Fibroblast of lung (primary cell): ENCODE data around the gene CERK. TPM values are rescaled to one million over a fixed set of nuclear protein-coding genes. Genes with fewer than 3 reads are reported as not detected.

Experiments used
- DNase-seq, 2 donors: peaks; one replicate each; pipeline versions ENCODE4 v3.0.0 to v3.0.0-alpha.2; 2010; ENCODE audit warnings: low read depth in 2 of 2
- H2AFZ ChIP-seq: 2 replicates; pipeline ENCODE4 v1.5.1; 2012; ENCODE audit warnings: low read length, control low read depth, inconsistent platforms
- H3K27ac ChIP-seq: 2 replicates; pipeline ENCODE4 v1.5.1; 2011; ENCODE audit warnings: low read length, control low read depth; ENCODE audit not compliant: insufficient read depth
- H3K27me3 ChIP-seq: 2 replicates; pipeline ENCODE4 v1.5.1; 2011; ENCODE audit warnings: mild to moderate bottlenecking, low read length; ENCODE audit not compliant: control insufficient read depth, insufficient read depth
- H3K36me3 ChIP-seq: 2 replicates; pipeline ENCODE4 v1.5.1; 2011; ENCODE audit warnings: low read length; ENCODE audit not compliant: control insufficient read depth, insufficient read depth
- H3K4me1 ChIP-seq: 2 replicates; pipeline ENCODE4 v1.5.1; 2011; ENCODE audit warnings: low read length; ENCODE audit not compliant: control insufficient read depth, insufficient read depth; ENCODE audit errors: extremely low read depth
- H3K4me2 ChIP-seq: 2 replicates; pipeline ENCODE4 v1.5.1; 2011; ENCODE audit warnings: low read length, control low read depth; ENCODE audit not compliant: insufficient read depth; ENCODE audit errors: extremely low read depth
- H3K4me3 ChIP-seq, 4 experiments: fragments of 200-600 bp in 1 of 4; sonication (generic) in 1 of 4; replicated peaks in 1 of 4; 2 replicates each; pipeline ENCODE4 v1.5.1; 2011 to 2016; ENCODE audit warnings: low read length in 4 of 4, low read depth in 3 of 4, mild to moderate bottlenecking in 3 of 4, control low read depth in 2 of 4, inconsistent platforms in 1 of 4, mixed read lengths in 1 of 4; ENCODE audit not compliant: insufficient read depth in 1 of 4; ENCODE audit errors: control extremely low read depth in 1 of 4
- H3K79me2 ChIP-seq: 2 replicates; pipeline ENCODE4 v1.5.1; 2012; ENCODE audit warnings: mild to moderate bottlenecking, low read length, inconsistent platforms; ENCODE audit not compliant: control insufficient read depth, insufficient read depth
- H3K9ac ChIP-seq: 2 replicates; pipeline ENCODE4 v1.5.1; 2011; ENCODE audit warnings: mild to moderate bottlenecking, low read length, control low read depth; ENCODE audit not compliant: insufficient read depth
- H3K9me3 ChIP-seq: 2 replicates; pipeline ENCODE4 v1.5.1; 2012; ENCODE audit warnings: low read depth, low read length; ENCODE audit not compliant: control insufficient read depth, insufficient read depth
- H4K20me1 ChIP-seq: 2 replicates; pipeline ENCODE4 v1.5.1; 2011; ENCODE audit warnings: low read length; ENCODE audit not compliant: control insufficient read depth, insufficient read depth; ENCODE audit errors: extremely low read depth
- EZH2 ChIP-seq: IDR thresholded peaks from 2 replicates; pipeline ENCODE4 v1.5.1; 2012; ENCODE audit warnings: low read length, control low read depth, mild to moderate bottlenecking; ENCODE audit errors: missing control alignments
- polyA plus RNA-seq, 2 donors: library from polyadenylated mRNA; depleted of rRNA in 1 of 2; stranded (reverse) in 1 of 2; unstranded in 1 of 2; fragments of >200 nt; gene quantifications; 2 replicates each; pipeline ENCODE4 v1.2.1, GENCODE V29; 2011 to 2012; ENCODE audit warnings: missing spikeins in 1 of 2
- total RNA-seq: library from RNA; depleted of rRNA; stranded (reverse); fragments of >200 nt; gene quantifications from 2 replicates; pipeline ENCODE4 v1.2.1, GENCODE V29; 2014
- TF ChIP-seq, protein P1 (sequence below), 2 donors: IDR thresholded peaks in 1 of 2; conservative IDR thresholded peaks in 1 of 2; 1 replicate in 1 of 2; 2 replicates in 1 of 2; pipeline ENCODE4 v1.5.1; 2011 to 2012; ENCODE audit warnings: low read length in 2 of 2, control low read depth in 1 of 2, inconsistent platforms in 1 of 2, low read depth in 1 of 2, mild to moderate bottlenecking in 1 of 2

The CERK gene
- total and polyA plus RNA-seq, 2 donors (not counting 1 experiment from before 2014, with no cell fraction given), result 19.5 to 24.9 TPM

DNA sequence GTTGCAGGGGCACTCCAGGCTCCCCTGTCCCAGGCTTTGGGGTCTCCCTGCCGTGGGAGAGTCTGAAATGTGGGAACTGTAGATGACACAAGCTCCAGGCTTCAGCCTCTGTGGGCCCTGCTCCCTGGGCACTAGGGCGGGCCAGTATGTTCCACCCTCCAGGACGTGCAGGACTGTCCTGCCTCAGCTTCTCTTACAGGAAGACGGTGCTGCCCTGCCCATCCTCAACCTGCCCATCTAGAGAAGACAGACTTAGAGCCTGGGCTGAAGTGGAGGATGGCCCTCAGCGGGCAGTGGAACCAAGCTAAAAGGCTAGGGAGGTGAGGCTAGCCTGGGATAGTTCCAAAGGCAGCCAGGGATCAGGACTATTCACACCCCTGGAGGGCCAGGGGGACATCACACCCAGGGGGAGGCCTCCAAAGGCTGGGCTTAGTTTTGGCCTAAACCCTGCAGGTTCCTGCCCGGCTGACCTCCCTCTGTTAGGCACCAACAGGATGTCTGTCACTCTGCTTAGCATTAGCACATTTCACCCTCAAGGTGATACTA is 4.0 kb upstream of the CERK start:
- no peaks in the 10 kb centered on the region for H4K20me1 ChIP-seq
- H3K4me1 ChIP-seq, result peaks cover 2% of the 10 kb centered on the region
- no peak overlapping the region for H3K27ac ChIP-seq
- H2AFZ ChIP-seq, result no peak overlapping the region
- no peak overlapping the region for H3K4me3 ChIP-seq
- H3K36me3 ChIP-seq, result no peaks in the 10 kb centered on the region
- peaks cover 5% of the 10 kb centered on the region for H3K79me2 ChIP-seq
- no peak for TF ChIP-seq EZH2
- H3K27me3 ChIP-seq, result no peaks in the 10 kb centered on the region
- H3K4me2 ChIP-seq, result no peak overlapping the region
- H3K9me3 ChIP-seq, result no peaks in the 10 kb centered on the region
- DNase-seq, result no peak
- H3K9ac ChIP-seq, result no peak overlapping the region

DNA sequence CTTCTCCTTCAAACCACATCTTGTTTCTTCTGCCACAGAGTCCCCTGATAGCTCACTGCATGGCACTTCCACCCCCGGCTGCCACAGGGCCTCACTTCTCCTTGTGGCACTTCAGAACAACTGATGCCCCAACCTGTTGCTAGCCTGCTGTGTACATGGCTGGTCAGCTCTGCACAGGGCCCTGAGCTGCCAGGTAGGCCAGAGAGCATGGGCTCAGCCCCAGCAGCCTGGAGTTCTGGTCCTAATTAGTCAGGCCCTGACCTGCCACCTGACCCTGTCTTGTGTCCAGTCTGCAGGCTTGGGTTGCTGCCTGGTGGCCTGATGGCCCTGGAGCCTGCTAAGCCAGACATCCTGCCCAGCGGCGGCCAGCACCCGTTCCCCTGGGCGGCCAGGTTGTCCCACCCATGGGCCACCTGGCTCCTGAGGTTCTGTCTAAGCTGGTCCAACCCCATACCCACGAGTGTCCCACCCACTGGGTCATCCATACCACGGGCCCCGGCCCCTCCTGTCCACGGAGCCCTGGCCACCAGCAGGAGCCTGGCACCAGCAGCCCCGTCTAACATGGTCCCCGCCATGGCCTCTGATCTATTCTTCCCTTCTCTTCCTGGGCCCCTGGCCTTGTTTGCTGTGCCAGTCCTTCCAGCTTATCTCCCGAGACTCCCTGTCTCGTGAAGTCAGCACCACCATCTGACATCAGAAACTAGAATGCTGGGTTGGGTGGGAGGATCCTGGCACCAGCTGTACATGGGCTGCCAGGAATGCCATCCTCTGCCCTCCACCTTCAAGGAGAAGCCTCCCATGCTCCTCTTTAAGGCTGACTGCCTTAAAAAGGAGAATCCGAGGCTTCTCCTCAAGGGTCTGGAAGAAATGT is 3.1 kb upstream of the CERK start:
- DNase-seq, result no peak
- Histone ChIP-seq H3K27ac (no peak overlapping the region), H3K9me3 (no peaks in the 10 kb centered on the region), H3K4me2 (no peak overlapping the region), H3K9ac (no peak overlapping the region), H3K4me1 (peaks cover 6% of the 10 kb centered on the region), H2AFZ (no peak overlapping the region), H4K20me1 (no peaks in the 10 kb centered on the region), H3K4me3 (no peak overlapping the region), H3K27me3 (no peaks in the 10 kb centered on the region), H3K79me2 (peaks cover 14% of the 10 kb centered on the region), H3K36me3 (no peaks in the 10 kb centered on the region)
- TF ChIP-seq EZH2, result no peak
- TF ChIP-seq, protein P1, sequence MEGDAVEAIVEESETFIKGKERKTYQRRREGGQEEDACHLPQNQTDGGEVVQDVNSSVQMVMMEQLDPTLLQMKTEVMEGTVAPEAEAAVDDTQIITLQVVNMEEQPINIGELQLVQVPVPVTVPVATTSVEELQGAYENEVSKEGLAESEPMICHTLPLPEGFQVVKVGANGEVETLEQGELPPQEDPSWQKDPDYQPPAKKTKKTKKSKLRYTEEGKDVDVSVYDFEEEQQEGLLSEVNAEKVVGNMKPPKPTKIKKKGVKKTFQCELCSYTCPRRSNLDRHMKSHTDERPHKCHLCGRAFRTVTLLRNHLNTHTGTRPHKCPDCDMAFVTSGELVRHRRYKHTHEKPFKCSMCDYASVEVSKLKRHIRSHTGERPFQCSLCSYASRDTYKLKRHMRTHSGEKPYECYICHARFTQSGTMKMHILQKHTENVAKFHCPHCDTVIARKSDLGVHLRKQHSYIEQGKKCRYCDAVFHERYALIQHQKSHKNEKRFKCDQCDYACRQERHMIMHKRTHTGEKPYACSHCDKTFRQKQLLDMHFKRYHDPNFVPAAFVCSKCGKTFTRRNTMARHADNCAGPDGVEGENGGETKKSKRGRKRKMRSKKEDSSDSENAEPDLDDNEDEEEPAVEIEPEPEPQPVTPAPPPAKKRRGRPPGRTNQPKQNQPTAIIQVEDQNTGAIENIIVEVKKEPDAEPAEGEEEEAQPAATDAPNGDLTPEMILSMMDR (conservative IDR thresholded peaks at IDR 0.05 in 1 of 2, IDR thresholded peaks at IDR 0.05 in 1 of 2; ENCODE audit: low read depth in 1 of 2, low read length in 2 of 2), result no peak

DNA sequence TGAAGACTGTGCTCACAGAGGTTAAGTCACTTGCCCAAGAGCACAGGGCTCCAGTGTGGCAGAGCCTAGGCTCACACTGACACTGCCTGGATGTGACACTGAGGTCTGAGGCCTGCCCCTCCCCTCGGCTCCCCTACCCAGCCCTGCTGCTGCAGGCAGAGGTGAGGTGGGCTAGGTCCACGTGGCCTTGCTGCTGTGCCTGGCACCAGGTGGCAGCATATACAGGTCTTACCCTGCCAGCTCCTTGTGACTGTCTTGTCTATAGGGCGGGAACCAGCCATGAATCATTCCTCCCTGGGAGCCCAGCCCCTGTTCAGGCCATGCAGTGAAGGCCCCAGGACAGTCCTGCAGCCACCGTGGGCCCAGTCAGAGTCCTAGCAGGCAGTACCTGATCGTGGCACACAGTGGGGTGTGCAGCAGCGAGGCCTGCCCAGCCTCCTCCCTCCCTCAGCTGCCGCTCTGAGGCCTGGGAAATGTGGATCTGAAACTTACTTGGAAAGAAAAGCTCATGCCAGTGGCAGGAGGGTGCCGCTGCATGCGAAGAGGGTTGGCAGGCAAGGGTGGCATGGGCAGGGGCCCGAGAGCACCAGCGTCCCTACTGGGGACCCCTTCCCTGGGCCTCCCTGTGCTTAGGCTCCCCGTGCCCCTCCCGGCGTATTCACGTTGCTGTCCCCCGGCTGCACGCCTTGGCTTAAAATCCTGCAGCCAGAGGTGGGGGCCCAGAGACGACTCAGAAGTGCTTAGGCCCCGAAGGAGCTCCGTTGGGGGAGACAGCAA is 1.2 kb upstream of the CERK start:
- DNase-seq, result peak in 1 of 2 donors; percentile 65
- TF ChIP-seq, protein P1 (conservative IDR thresholded peaks at IDR 0.05 in 1 of 2, IDR thresholded peaks at IDR 0.05 in 1 of 2; ENCODE audit: low read depth in 1 of 2, low read length in 2 of 2), result peak; percentile 6 to 26
- TF ChIP-seq EZH2, result no peak
- Histone ChIP-seq H3K27me3 (no peaks in the 10 kb centered on the region), H3K9me3 (no peaks in the 10 kb centered on the region), H3K4me1 (peaks cover 13% of the 10 kb centered on the region), H4K20me1 (peaks cover 3% of the 10 kb centered on the region), H3K79me2 (peaks cover 33% of the 10 kb centered on the region), H3K4me3 (peak overlapping the region; percentile 50 to 76 (median 63)), H3K4me2 (peak overlapping the region; percentile 55), H3K36me3 (no peaks in the 10 kb centered on the region), H3K9ac (no peak overlapping the region), H2AFZ (peak overlapping the region; percentile 45), H3K27ac (peak overlapping the region; percentile 68)
